Measurements from ENCODE around the gene SMAD4. TPM values are rescaled to one million over a fixed set of nuclear protein-coding genes. Genes with fewer than 3 reads are reported as not detected.

The SMAD4 gene
- total RNA-seq, 1 experiment from 2014 or later, result 172 TPM

DNA sequence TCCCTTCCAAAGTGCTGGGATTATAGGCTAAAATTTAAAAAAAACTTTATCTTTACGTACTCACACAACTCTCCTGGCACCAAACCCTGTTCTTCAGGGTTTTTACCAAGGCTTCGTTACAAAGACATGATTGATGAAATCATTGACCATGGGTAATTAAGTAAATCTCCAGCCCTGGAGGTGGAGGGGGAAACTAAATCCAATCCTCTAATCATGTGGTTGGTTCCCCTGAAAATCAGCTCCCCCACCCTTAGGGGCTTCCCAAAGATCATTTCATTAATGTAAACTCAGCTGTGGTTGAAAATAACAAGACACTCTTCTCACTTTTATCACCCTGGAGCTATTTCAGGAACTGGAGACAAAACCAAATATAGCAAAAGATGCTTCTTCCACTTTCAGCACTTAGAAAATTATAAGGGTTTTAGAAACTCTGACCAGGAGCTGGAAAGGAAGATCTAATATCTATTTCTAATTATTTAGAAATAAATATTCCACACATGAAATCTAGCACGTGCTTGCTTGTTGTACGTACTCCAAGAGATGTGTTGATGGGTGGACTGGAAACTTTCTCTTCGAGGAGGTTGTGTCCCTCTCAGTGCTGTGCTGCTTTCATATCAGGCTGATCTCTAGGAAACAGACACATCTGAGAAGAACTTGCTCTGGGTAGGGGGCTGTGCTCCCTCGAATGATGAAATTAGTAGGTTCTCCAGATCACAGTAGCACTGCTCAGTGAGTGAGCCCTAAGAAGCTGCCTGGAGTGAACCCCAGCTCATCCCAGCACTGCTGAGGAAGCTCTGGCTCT is 67.2 kb downstream of the SMAD4 start:
- Histone ChIP-seq H3K4me2 (ENCODE audit: insufficient read depth, insufficient read length, low read length) (no peak overlapping the region), H2AK5ac (ENCODE audit: insufficient read length, low read length) (no peak overlapping the region), H3K56ac (ENCODE audit: insufficient read length, low read depth, low read length) (no peak overlapping the region), H3K79me1 (ENCODE audit: insufficient read depth, low read depth, low read length, poor library complexity, severe bottlenecking) (no peaks in the 10 kb centered on the region), H4K91ac (ENCODE audit: insufficient read length, low read depth, low read length) (no peak overlapping the region), H3K23ac (ENCODE audit: insufficient read length, low read depth, low read length) (no peak overlapping the region), H2BK12ac (ENCODE audit: insufficient read length, low read depth, low read length) (no peak overlapping the region), H4K20me1 (ENCODE audit: control insufficient read depth, insufficient read depth, insufficient read length) (no peaks in the 10 kb centered on the region), H3K79me2 (ENCODE audit: insufficient read depth, low read length) (no peaks in the 10 kb centered on the region), H3K18ac (ENCODE audit: insufficient read length, low read depth, low read length) (no peak overlapping the region), H2BK15ac (ENCODE audit: low read depth, low read length) (no peak overlapping the region; the same call in 1 of the 2 replicates), H3K27me3 (ENCODE audit: insufficient read depth, low read length) (no peaks in the 10 kb centered on the region), H3K27ac (ENCODE audit: insufficient read length, low read depth, low read length) (no peak overlapping the region), H4K5ac (ENCODE audit: insufficient read length, low read depth, low read length) (no peak overlapping the region), H3K23me2 (ENCODE audit: insufficient read length, low read depth, low read length, poor library complexity, severe bottlenecking) (no peaks in the 10 kb centered on the region), H2BK120ac (ENCODE audit: low read depth, low read length, poor library complexity, severe bottlenecking) (no peak overlapping the region), H3T11ph (ENCODE audit: low read length) (no peak overlapping the region), H2BK5ac (ENCODE audit: insufficient read length, low read length) (no peak overlapping the region), H4K8ac (replicated peaks; ENCODE audit: insufficient read length, low read depth, low read length) (no peak overlapping the region), H2AFZ (ENCODE audit: low read length) (no peak overlapping the region), H2BK20ac (ENCODE audit: low read depth, low read length, poor library complexity, severe bottlenecking) (no peak overlapping the region), H3K9me3 (ENCODE audit: control insufficient read depth, low read depth, low read length) (no peaks in the 10 kb centered on the region), H3K4ac (ENCODE audit: low read depth, low read length) (no peak overlapping the region), H3K4me1 (ENCODE audit: insufficient read depth, low read length) (no peaks in the 10 kb centered on the region), H3K9ac (ENCODE audit: extremely low read depth, insufficient read length, low read length) (no peak overlapping the region), H3K14ac (ENCODE audit: insufficient read depth, low read length) (no peak overlapping the region)
- Mint-ChIP-seq H3K4me1 (peaks cover 3 to 4% of the 10 kb centered on the region in 2 experiments), H3K4me3 (no peak overlapping the region), H3K9me3 (peaks cover 5 to 14% of the 10 kb centered on the region in 2 experiments; a peak in 4 of 5 replicates), H3K36me3 (ENCODE audit: insufficient read depth in 1 of 3, low read depth in 3 of 3) (peaks cover 0 to 6% (median 0%) of the 10 kb centered on the region in 3 experiments; a peak in 6 of 7 replicates), H3K27ac (no peak overlapping the region), H3K27me3 (ENCODE audit: low read depth) (no peaks in the 10 kb centered on the region; the same call in 1 of the 2 replicates)
- TF ChIP-seq, protein P1, sequence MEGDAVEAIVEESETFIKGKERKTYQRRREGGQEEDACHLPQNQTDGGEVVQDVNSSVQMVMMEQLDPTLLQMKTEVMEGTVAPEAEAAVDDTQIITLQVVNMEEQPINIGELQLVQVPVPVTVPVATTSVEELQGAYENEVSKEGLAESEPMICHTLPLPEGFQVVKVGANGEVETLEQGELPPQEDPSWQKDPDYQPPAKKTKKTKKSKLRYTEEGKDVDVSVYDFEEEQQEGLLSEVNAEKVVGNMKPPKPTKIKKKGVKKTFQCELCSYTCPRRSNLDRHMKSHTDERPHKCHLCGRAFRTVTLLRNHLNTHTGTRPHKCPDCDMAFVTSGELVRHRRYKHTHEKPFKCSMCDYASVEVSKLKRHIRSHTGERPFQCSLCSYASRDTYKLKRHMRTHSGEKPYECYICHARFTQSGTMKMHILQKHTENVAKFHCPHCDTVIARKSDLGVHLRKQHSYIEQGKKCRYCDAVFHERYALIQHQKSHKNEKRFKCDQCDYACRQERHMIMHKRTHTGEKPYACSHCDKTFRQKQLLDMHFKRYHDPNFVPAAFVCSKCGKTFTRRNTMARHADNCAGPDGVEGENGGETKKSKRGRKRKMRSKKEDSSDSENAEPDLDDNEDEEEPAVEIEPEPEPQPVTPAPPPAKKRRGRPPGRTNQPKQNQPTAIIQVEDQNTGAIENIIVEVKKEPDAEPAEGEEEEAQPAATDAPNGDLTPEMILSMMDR (conservative IDR thresholded peaks at IDR 0.05), result no peak
- no peak for DNase-seq
- no CpG with 5 or more reads among the region's 6 CpGs for WGBS (ENCODE audit: extremely low coverage, insufficient read length, low lambda C conversion rate)

Data from H9 (cell line).